ENCODE measurements around the gene GRID1. TPM values are rescaled to one million over a fixed set of nuclear protein-coding genes. Genes with fewer than 3 reads are reported as not detected.

Gene GRID1
- total RNA-seq, 1 donor from 2014 or later: 0.75 TPM

DNA sequence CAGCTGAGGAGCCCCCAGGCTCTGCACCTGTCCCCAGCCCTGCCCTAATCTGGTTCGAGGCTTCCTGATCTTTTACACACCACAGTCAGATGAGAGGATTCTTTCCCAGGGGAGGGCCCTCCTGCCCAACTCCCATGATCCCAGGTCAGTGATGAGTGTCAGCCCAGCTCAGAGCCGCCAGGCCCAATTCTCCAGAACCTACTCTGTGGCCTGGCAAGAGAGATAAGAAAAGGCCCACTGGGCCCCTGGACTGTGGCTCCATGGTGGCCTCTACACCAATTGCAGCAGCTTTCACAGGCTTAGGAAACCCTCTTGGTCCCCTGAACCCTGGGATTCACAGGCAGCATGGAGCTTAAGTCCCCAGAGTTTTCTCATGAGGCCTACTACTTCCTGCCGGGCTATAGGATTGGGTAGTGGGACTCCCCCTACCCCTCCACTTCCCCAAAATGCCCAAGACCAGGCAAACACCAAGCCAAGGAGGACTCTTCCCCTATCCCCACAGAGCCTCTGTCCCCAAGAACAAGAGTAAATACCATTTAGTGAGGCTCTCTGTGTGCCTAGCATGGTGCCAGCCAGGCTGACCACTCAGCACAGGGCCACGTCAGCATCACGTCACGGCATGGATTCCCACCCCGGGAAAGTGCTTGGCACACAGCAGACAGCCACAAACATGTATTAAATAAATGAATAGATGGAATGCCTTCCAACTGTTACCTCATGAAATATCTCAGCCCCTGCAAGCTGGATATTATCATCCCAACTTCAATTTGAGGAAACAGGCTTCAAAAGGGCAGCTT is 100.0 kb downstream of the GRID1 start:
- no peak for DNase-seq (ENCODE audit: low read depth)
- no peaks in the 10 kb centered on the region for H3K36me3 ChIP-seq (ENCODE audit: insufficient read depth, low read length)
- Mint-ChIP-seq H3K27me3 (ENCODE audit: low read depth, unreplicated experiment) (peaks cover 35% of the 10 kb centered on the region), H3K4me1 (ENCODE audit: low read depth, unreplicated experiment) (peaks cover 2% of the 10 kb centered on the region), H3K27ac (ENCODE audit: unreplicated experiment) (no peak overlapping the region), H3K36me3 (ENCODE audit: low read depth, unreplicated experiment) (no peaks in the 10 kb centered on the region), H3K4me3 (ENCODE audit: unreplicated experiment) (no peak overlapping the region), H3K9me3 (ENCODE audit: unreplicated experiment) (peaks cover 10% of the 10 kb centered on the region)
- H3K4me3 ChIP-seq (ENCODE audit: insufficient read depth, low read depth, low read length): no peak overlapping the region
- peaks cover 3% of the 10 kb centered on the region for H3K4me1 ChIP-seq (ENCODE audit: insufficient read depth, low read length)
- FAIRE-seq: no peak
- H3K9ac ChIP-seq (ENCODE audit: low read length): no peak overlapping the region
- no peaks in the 10 kb centered on the region for H3K79me2 ChIP-seq (ENCODE audit: insufficient read depth, low read length)
- H3K9me3 ChIP-seq (ENCODE audit: insufficient read depth, low read depth, low read length): no peaks in the 10 kb centered on the region
- peaks cover 6% of the 10 kb centered on the region for H3K27me3 ChIP-seq (ENCODE audit: insufficient read depth, low read length)
- H4K20me1 ChIP-seq (ENCODE audit: insufficient read depth, low read length): no peaks in the 10 kb centered on the region
- H3K27ac ChIP-seq (ENCODE audit: low read depth, low read length): no peak overlapping the region
- no peak overlapping the region for H2AFZ ChIP-seq (ENCODE audit: low read depth, low read length)
- no peak for TF ChIP-seq EZH2 (IDR thresholded peaks at IDR 0.05; ENCODE audit: insufficient read depth, low read length)
- TF ChIP-seq, protein P1, sequence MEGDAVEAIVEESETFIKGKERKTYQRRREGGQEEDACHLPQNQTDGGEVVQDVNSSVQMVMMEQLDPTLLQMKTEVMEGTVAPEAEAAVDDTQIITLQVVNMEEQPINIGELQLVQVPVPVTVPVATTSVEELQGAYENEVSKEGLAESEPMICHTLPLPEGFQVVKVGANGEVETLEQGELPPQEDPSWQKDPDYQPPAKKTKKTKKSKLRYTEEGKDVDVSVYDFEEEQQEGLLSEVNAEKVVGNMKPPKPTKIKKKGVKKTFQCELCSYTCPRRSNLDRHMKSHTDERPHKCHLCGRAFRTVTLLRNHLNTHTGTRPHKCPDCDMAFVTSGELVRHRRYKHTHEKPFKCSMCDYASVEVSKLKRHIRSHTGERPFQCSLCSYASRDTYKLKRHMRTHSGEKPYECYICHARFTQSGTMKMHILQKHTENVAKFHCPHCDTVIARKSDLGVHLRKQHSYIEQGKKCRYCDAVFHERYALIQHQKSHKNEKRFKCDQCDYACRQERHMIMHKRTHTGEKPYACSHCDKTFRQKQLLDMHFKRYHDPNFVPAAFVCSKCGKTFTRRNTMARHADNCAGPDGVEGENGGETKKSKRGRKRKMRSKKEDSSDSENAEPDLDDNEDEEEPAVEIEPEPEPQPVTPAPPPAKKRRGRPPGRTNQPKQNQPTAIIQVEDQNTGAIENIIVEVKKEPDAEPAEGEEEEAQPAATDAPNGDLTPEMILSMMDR (IDR thresholded peaks at IDR 0.05; ENCODE audit: insufficient read depth, low read depth, low read length): no peak
- H3K4me2 ChIP-seq (ENCODE audit: low read length): no peak overlapping the region

- H2AFZ ChIP-seq (ENCODE audit: low read depth, low read length): no peak overlapping the region
- no peaks in the 10 kb centered on the region for H3K36me3 ChIP-seq (ENCODE audit: insufficient read depth, low read length)
- H3K4me1 Mint-ChIP-seq (ENCODE audit: low read depth, unreplicated experiment): peaks cover 2% of the 10 kb centered on the region
- FAIRE-seq (no peak), DNase-seq (ENCODE audit: low read depth) (no peak)
- H3K27ac Mint-ChIP-seq (ENCODE audit: unreplicated experiment): no peak overlapping the region
- no peaks in the 10 kb centered on the region for H3K9me3 ChIP-seq (ENCODE audit: insufficient read depth, low read depth, low read length)
- H3K4me3 Mint-ChIP-seq (ENCODE audit: unreplicated experiment): no peak overlapping the region
- no peaks in the 10 kb centered on the region for H3K79me2 ChIP-seq (ENCODE audit: insufficient read depth, low read length)
- TF ChIP-seq EZH2 (IDR thresholded peaks at IDR 0.05; ENCODE audit: insufficient read depth, low read length): no peak
- TF ChIP-seq, protein P1 (IDR thresholded peaks at IDR 0.05; ENCODE audit: insufficient read depth, low read depth, low read length): no peak
- H3K9ac ChIP-seq (ENCODE audit: low read length): no peak overlapping the region
- no peaks in the 10 kb centered on the region for H3K36me3 Mint-ChIP-seq (ENCODE audit: low read depth, unreplicated experiment)
- peaks cover 8% of the 10 kb centered on the region for H3K9me3 Mint-ChIP-seq (ENCODE audit: unreplicated experiment)
- peaks cover 37% of the 10 kb centered on the region for H3K27me3 Mint-ChIP-seq (ENCODE audit: low read depth, unreplicated experiment)
- peaks cover 6% of the 10 kb centered on the region for H3K27me3 ChIP-seq (ENCODE audit: insufficient read depth, low read length)
- no peak overlapping the region for H3K4me3 ChIP-seq (ENCODE audit: insufficient read depth, low read depth, low read length)
- no peak overlapping the region for H3K4me2 ChIP-seq (ENCODE audit: low read length)
- peaks cover 3% of the 10 kb centered on the region for H3K4me1 ChIP-seq (ENCODE audit: insufficient read depth, low read length)
- H4K20me1 ChIP-seq (ENCODE audit: insufficient read depth, low read length): no peaks in the 10 kb centered on the region
- H3K27ac ChIP-seq (ENCODE audit: low read depth, low read length): no peak overlapping the region
Measured at GRCh38 chr10:86265895-86266259, 100.7 kb downstream of the GRID1 start.

DNA sequence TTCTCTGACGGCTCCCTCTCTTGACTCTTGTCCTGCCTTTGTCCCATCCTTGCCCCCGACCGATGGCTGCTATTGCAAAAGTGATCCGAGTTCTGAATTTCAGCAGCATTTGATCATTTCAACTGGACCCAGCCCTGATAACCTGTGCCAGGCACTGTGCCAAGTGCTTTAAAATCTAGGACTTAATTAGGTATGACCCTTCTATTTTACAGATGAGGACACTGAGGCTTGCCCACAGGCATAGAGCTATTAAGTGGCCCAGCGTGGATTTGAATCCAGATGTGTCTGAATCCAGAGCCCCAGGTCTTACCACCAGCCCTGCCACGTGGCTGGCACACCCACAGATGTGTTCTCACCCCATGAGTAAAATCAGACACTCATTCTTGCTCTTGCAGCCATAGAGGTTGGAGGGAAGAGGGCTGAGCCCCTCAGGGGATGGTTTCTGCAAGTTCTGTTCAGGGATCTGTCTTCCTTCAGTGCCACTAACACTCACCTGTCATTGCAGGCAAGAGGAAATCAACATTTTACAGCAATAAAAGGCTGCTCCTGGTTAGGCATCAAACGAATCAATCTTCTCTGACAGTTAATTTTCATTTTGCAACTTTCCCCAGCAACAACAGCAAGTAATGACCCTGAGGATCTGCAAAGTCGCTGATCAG is 101.2 kb downstream of the GRID1 start:
- Histone ChIP-seq H3K4me2 (ENCODE audit: low read length) (no peak overlapping the region), H3K9ac (ENCODE audit: low read length) (no peak overlapping the region), H3K4me1 (ENCODE audit: insufficient read depth, low read length) (peaks cover 3% of the 10 kb centered on the region), H4K20me1 (ENCODE audit: insufficient read depth, low read length) (no peaks in the 10 kb centered on the region), H3K79me2 (ENCODE audit: insufficient read depth, low read length) (no peaks in the 10 kb centered on the region), H2AFZ (ENCODE audit: low read depth, low read length) (no peak overlapping the region), H3K4me3 (ENCODE audit: insufficient read depth, low read depth, low read length) (no peak overlapping the region), H3K27ac (ENCODE audit: low read depth, low read length) (no peak overlapping the region), H3K27me3 (ENCODE audit: insufficient read depth, low read length) (peaks cover 6% of the 10 kb centered on the region), H3K36me3 (ENCODE audit: insufficient read depth, low read length) (no peaks in the 10 kb centered on the region), H3K9me3 (ENCODE audit: insufficient read depth, low read depth, low read length) (no peaks in the 10 kb centered on the region)
- TF ChIP-seq, protein P1 (IDR thresholded peaks at IDR 0.05; ENCODE audit: insufficient read depth, low read depth, low read length): no peak
- no peak for TF ChIP-seq EZH2 (IDR thresholded peaks at IDR 0.05; ENCODE audit: insufficient read depth, low read length)
- peaks cover 2% of the 10 kb centered on the region for H3K4me1 Mint-ChIP-seq (ENCODE audit: low read depth, unreplicated experiment)
- H3K36me3 Mint-ChIP-seq (ENCODE audit: low read depth, unreplicated experiment): no peaks in the 10 kb centered on the region
- H3K9me3 Mint-ChIP-seq (ENCODE audit: unreplicated experiment): peaks cover 6% of the 10 kb centered on the region
- no peak overlapping the region for H3K27ac Mint-ChIP-seq (ENCODE audit: unreplicated experiment)
- DNase-seq (ENCODE audit: low read depth) (no peak), FAIRE-seq (no peak)
- H3K27me3 Mint-ChIP-seq (ENCODE audit: low read depth, unreplicated experiment): peaks cover 36% of the 10 kb centered on the region
- no peak overlapping the region for H3K4me3 Mint-ChIP-seq (ENCODE audit: unreplicated experiment)
